Activated T-helper 2 cell treated with anti-CD3 and anti-CD28 coated beads, Interferon-gamma antibody, Interleukin-2, Interleukin-4, amounts not matched to agents 10 μg/mL and 5 μg/mL and 100 μg/mL, durations not matched to agents 14 hours and 24 hours and 36 hours (primary cell): ENCODE data around the gene ZNF74. TPM values are rescaled to one million over a fixed set of nuclear protein-coding genes. Genes with fewer than 3 reads are reported as not detected.
"Not testable (repeated sequence)": the region's sequence is repeated elsewhere in the genome, so short reads cannot be mapped to it uniquely, and the experiment has no call there.

Source experiments
- DNase-seq: peaks from one replicate; pipeline ENCODE4 v3.0.0; 2021; ENCODE audit warnings: low spot score
- H3K27ac Mint-ChIP-seq: one replicate; pipeline ENCODE4 v1.8.0; 2021; ENCODE audit warnings: mixed read lengths
- H3K27me3 Mint-ChIP-seq: one replicate; pipeline ENCODE4 v1.8.0; 2021; ENCODE audit warnings: low read depth, mixed read lengths
- H3K36me3 Mint-ChIP-seq: one replicate; pipeline ENCODE4 v1.8.0; 2021; ENCODE audit warnings: low read depth, mixed read lengths
- H3K4me1 Mint-ChIP-seq: one replicate; pipeline ENCODE4 v1.8.0; 2021; ENCODE audit warnings: low read depth, mixed read lengths
- H3K4me3 Mint-ChIP-seq: one replicate; pipeline ENCODE4 v1.8.0; 2021; ENCODE audit warnings: low read depth, mild to moderate bottlenecking, moderate library complexity, mixed read lengths
- H3K9me3 Mint-ChIP-seq: one replicate; pipeline ENCODE4 v1.8.0; 2021; ENCODE audit warnings: mixed read lengths
- intact Hi-C: fragments of 100-400 bp; cut with micrococcal nuclease; formaldehyde crosslinking; loops from one replicate; pipeline ENCODE4 v1.15.1; 2023
- total RNA-seq: library from RNA; stranded (reverse); gene quantifications from 2 replicates; pipeline ENCODE4 v1.2.3, GENCODE V29; 2022

ZNF74 gene
- total RNA-seq, 1 donor from 2014 or later = 14.4 TPM

- peaks cover 30% of the 10 kb centered on the region for H3K27me3 Mint-ChIP-seq
- H3K9me3 Mint-ChIP-seq = no peaks in the 10 kb centered on the region
- intact Hi-C loops = no loop called here
- H3K36me3 Mint-ChIP-seq = no peaks in the 10 kb centered on the region
- no peaks in the 10 kb centered on the region for H3K4me1 Mint-ChIP-seq
- H3K27ac Mint-ChIP-seq = no peak overlapping the region
- H3K4me3 Mint-ChIP-seq = no peak overlapping the region
- DNase-seq = no peak
Observed at GRCh38 chr22:20384171-20384570, 9.8 kb upstream of the ZNF74 start.

- intact Hi-C loops = no loop called here
- Mint-ChIP-seq H3K27ac (no peak overlapping the region), H3K9me3 (no peaks in the 10 kb centered on the region), H3K4me1 (no peaks in the 10 kb centered on the region), H3K36me3 (no peaks in the 10 kb centered on the region), H3K4me3 (no peak overlapping the region), H3K27me3 (peaks cover 30% of the 10 kb centered on the region)
- no peak for DNase-seq
Observed at GRCh38 chr22:20384865-20385264, 9.1 kb upstream of the ZNF74 start.

DNA sequence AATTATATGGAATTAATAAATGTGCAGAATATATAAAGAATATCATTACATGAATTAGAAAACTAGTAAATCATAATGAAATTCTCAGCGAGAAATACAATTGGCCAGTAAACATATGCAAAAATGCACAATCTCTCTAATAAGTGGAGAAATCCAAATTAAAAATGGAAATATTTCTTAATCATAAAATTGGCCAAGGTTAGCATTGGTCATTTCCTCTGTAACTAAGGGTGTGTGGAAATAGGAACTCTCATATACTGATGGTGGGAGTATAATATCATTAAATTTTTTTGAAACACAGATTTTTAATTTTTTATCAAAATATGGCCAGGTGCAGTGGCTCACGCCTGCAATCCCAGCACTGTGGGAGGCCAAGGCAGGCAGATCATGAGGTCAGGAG, 7.6 kb upstream of the ZNF74 start:
- Mint-ChIP-seq H3K27me3 (peaks cover 25% of the 10 kb centered on the region), H3K36me3 (no peaks in the 10 kb centered on the region), H3K9me3 (no peaks in the 10 kb centered on the region), H3K27ac (no peak overlapping the region), H3K4me3 (no peak overlapping the region), H3K4me1 (no peaks in the 10 kb centered on the region)
- intact Hi-C loops = no loop called here
- DNase-seq = no peak

DNA sequence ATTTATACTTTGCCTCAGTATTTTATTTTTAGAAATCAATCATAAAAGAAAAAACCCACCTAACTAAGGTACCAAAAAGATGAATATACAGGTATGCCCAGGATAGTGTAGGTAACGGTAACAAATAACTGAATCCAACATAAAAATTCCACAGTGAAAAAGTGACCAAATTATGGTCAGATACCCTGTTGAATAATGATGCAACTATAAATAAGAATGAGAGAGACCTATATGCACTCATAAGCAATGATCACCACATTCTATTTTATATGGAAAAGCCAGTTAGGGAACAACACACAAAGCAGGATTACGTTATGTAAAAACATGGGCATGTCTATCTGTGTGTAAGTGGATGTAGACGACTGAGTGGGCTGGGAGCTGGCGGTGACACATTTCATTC, 7.0 kb upstream of the ZNF74 start:
- intact Hi-C loops = no loop called here
- DNase-seq = no peak
- H3K27me3 Mint-ChIP-seq = peaks cover 22% of the 10 kb centered on the region
- no peaks in the 10 kb centered on the region for H3K9me3 Mint-ChIP-seq
- no peaks in the 10 kb centered on the region for H3K36me3 Mint-ChIP-seq
- H3K4me1 Mint-ChIP-seq = no peaks in the 10 kb centered on the region
- H3K27ac Mint-ChIP-seq = no peak overlapping the region
- H3K4me3 Mint-ChIP-seq = no peak overlapping the region

GRCh38 chr22:20388200-20388599, 5.8 kb upstream of the ZNF74 start:
- H3K4me1 Mint-ChIP-seq = no peaks in the 10 kb centered on the region
- H3K27me3 Mint-ChIP-seq = peaks cover 16% of the 10 kb centered on the region
- H3K4me3 Mint-ChIP-seq = no peak overlapping the region
- no peaks in the 10 kb centered on the region for H3K36me3 Mint-ChIP-seq
- intact Hi-C loops = no loop called here
- no peaks in the 10 kb centered on the region for H3K9me3 Mint-ChIP-seq
- no peak overlapping the region for H3K27ac Mint-ChIP-seq
- DNase-seq = no peak

DNA sequence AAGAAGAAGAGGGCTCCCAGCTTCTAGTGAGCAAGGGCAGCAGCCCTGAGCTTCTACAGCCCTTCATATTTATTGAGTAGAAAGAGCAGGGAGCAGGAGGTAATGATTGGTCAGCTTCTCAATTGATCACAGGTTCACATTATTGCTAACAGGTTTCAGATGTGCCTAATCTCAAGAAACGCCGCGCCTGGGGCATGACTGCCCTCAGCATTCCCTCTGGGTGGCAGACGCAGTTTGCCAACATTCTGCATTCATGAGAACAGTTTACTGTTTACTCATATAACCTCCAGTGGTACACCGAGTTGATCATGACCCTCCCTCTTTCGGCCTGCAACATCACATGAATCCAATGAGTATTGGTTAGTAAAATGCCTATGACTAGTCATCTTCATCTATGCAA, 4.7 kb upstream of the ZNF74 start:
- no peaks in the 10 kb centered on the region for H3K36me3 Mint-ChIP-seq
- intact Hi-C loops = no loop called here
- H3K4me1 Mint-ChIP-seq = peaks cover 7% of the 10 kb centered on the region
- peaks cover 11% of the 10 kb centered on the region for H3K27me3 Mint-ChIP-seq
- H3K27ac Mint-ChIP-seq = no peak overlapping the region
- H3K4me3 Mint-ChIP-seq = no peak overlapping the region
- H3K9me3 Mint-ChIP-seq = no peaks in the 10 kb centered on the region
- DNase-seq = no peak

GRCh38 chr22:20390394-20390907, 3.5 kb upstream of the ZNF74 start:
- Mint-ChIP-seq H3K27me3 (peaks cover 9% of the 10 kb centered on the region), H3K4me1 (peaks cover 13% of the 10 kb centered on the region), H3K9me3 (no peaks in the 10 kb centered on the region), H3K27ac (no peak overlapping the region), H3K4me3 (no peak overlapping the region), H3K36me3 (no peaks in the 10 kb centered on the region)
- intact Hi-C loops = no loop called here
- no peak for DNase-seq

DNA sequence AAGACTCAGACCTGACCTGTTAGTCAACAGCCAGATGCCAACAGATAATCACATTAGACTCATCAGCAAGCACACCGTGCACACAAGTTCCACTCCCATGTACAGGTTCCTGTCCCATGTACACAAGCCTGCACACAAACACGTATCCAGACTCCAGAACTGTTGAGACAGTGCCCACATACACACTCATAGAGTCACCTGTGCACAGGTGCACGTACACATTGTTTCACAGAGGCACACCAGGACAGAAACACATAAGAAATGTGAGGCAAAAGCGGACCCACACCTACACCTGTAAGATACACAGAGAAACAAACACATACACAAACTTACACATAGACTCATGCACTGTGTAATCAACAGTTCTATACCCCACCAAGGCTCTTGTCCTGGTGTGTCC, 2.7 kb upstream of the ZNF74 start:
- Mint-ChIP-seq H3K27ac (no peak overlapping the region), H3K36me3 (no peaks in the 10 kb centered on the region), H3K4me1 (peaks cover 18% of the 10 kb centered on the region), H3K27me3 (peaks cover 9% of the 10 kb centered on the region), H3K4me3 (no peak overlapping the region), H3K9me3 (no peaks in the 10 kb centered on the region)
- intact Hi-C loops = no loop called here
- no peak for DNase-seq

DNA sequence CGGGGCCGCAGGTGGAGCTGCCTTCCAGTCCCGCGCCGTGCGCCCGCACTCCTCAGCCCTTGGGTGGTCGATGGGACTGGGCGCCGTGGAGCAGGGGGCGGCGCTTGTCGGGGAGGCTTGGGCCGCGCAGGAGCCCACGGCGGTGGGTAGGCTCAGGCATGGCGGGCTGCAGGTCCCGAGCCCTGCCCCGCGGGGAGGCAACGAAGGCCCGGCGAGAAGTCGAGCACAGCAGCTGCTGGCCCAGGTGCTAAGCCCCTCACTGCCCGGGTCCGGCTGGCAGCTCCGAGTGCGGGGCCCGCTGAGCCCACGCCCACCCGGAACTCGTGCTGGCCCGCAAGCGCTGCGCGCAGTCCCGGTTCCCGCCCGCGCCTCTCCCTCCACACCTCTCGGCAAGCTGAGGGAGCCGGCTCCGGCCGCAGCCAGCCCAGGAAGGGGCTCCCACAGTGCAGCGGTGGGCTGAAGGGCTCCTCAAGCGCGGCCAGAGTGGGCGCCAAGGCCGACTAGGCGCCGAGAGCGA, 1.5 kb upstream of the ZNF74 start:
- H3K9me3 Mint-ChIP-seq, H3K36me3 Mint-ChIP-seq, H3K4me3 Mint-ChIP-seq, H3K27ac Mint-ChIP-seq, intact Hi-C loops, DNase-seq, H3K27me3 Mint-ChIP-seq: not testable (repeated sequence)
- peaks cover 19% of the 10 kb centered on the region for H3K4me1 Mint-ChIP-seq

DNA sequence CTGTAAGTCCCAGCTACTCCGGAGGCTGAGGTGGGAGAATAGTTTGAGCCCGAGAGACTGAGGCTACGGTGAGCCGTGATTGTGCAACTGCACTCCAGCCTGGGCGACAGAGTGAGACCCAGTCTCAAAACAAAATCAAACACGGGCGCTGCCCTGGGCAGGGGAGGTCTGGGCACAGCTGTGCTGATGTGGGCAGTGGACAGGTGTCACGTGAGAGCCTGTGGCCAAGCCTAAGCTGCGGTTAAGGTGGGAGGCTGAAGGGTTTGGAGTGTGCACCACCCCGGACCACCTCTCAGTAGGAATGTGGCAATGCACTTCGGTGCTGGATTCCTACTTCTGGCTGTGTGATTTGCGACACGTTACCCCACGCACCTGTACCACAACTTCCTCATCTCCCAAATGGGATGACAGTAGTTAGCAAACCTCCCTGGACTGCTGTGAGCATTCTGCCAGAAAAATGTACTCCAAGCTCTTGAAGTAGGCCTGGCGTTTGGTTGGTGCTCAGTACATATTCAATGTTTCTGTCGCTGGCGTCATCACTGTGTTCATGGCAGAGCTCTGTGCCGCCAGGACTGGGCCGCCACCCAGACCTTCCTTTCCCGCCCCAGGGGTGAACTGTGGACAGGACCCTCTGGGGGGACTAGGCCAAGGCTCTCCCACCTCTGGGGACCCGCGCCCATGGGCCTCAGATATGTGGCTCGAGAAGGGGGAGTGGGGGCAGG, 807 bp upstream of the ZNF74 start:
- Mint-ChIP-seq H3K27me3 (no peaks in the 10 kb centered on the region), H3K27ac (peak overlapping the region; percentile 87), H3K4me3 (peak overlapping the region; percentile 86), H3K9me3 (no peaks in the 10 kb centered on the region), H3K4me1 (peaks cover 19% of the 10 kb centered on the region), H3K36me3 (peaks cover 9% of the 10 kb centered on the region)
- no peak for DNase-seq
- intact Hi-C loops = no loop called here

- H3K27me3 Mint-ChIP-seq = no peaks in the 10 kb centered on the region
- no peaks in the 10 kb centered on the region for H3K9me3 Mint-ChIP-seq
- H3K4me3 Mint-ChIP-seq = peak overlapping the region; percentile 86
- peaks cover 9% of the 10 kb centered on the region for H3K36me3 Mint-ChIP-seq
- DNase-seq = no peak
- intact Hi-C loops = no loop called here
- peak overlapping the region; percentile 58 for H3K27ac Mint-ChIP-seq
- H3K4me1 Mint-ChIP-seq = peaks cover 19% of the 10 kb centered on the region
Observed at GRCh38 chr22:20395181-20395906, 1.4 kb downstream of the ZNF74 start.

GRCh38 chr22:20395907-20396287, 1.9 kb downstream of the ZNF74 start:
- peak overlapping the region; percentile 13 for H3K4me3 Mint-ChIP-seq
- H3K36me3 Mint-ChIP-seq = peaks cover 9% of the 10 kb centered on the region
- H3K27ac Mint-ChIP-seq = no peak overlapping the region
- H3K4me1 Mint-ChIP-seq = peaks cover 19% of the 10 kb centered on the region
- intact Hi-C loops = no loop called here
- no peaks in the 10 kb centered on the region for H3K27me3 Mint-ChIP-seq
- no peak for DNase-seq
- no peaks in the 10 kb centered on the region for H3K9me3 Mint-ChIP-seq

- peaks cover 9% of the 10 kb centered on the region for H3K36me3 Mint-ChIP-seq
- intact Hi-C loops = no loop called here
- no peaks in the 10 kb centered on the region for H3K27me3 Mint-ChIP-seq
- peaks cover 19% of the 10 kb centered on the region for H3K4me1 Mint-ChIP-seq
- H3K27ac Mint-ChIP-seq = no peak overlapping the region
- DNase-seq = no peak
- no peaks in the 10 kb centered on the region for H3K9me3 Mint-ChIP-seq
- no peak overlapping the region for H3K4me3 Mint-ChIP-seq
Observed at GRCh38 chr22:20396639-20397038, 2.7 kb downstream of the ZNF74 start.
